ENCODE measurements around the gene CEP85L.

CEP85L gene

DNA sequence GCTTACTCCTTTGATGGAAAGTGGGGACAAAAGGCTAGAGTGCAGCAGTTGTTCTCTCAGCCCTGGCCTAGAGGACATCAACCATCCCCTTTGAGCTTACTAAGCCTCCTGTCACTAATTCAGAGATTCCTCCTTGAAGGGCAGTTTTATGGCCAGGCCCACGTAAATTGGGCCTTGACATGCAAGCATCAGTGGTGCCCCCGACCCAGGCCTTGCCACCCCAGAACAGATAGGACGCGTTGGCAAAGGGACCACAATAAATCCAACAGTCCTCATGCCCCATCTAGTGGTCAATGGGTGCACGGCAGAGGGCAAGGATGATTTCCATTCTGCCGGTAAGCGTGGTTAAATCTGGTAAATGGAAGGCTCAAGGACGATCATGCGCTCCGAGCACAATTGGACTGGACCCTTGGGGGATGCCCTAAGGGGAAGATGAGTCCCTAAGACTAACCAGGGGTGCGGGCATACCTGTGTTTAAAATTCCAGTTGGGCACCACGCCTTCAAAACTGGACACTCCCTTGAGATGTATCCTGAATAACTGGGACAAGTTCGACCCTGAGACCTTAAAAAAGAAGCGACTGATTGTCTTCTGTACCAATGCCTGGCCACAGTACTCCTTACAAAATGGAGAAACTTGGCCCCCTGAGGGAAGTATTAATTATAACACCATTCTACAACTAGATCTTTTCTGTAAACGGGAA lies 32.6 kb downstream of the CEP85L start:
- H3K4me3 ChIP-seq (ENCODE audit: low read depth in 1 of 2, low read length in 2 of 2) = no peak overlapping the region
- no peaks in the 10 kb centered on the region for H3K9me3 ChIP-seq (ENCODE audit: control insufficient read depth in 1 of 2, low read length in 2 of 2)
- H3K27ac ChIP-seq (ENCODE audit: low read length) = no peak overlapping the region
- no peaks in the 10 kb centered on the region for H3K36me3 ChIP-seq (ENCODE audit: control insufficient read depth in 1 of 2, insufficient read depth in 2 of 2, low read length in 2 of 2)
- H3K27me3 ChIP-seq (ENCODE audit: low read depth, low read length) = no peaks in the 10 kb centered on the region
- no peaks in the 10 kb centered on the region for H3K4me1 ChIP-seq (ENCODE audit: control insufficient read depth in 1 of 2, insufficient read depth in 2 of 2, low read length in 2 of 2)

DNA sequence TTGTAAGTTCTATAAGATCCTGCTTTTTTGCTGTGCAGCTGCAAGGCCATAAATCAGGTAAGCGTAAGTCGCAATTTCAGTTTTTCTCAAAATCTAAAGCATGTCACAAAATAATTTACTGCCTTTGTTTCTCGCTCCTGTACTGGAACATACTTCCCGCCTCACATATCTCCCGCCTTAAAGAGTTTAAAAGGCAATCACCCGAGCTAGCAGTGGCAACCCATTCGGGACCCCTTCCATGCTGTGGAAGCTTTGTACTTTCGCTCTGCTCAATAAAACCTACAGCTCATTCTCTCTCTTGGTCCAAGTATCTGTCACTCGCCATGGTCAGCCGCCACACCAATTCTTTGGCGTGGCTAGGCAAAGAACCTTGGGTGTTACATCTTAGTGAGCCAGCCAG lies 34.0 kb downstream of the CEP85L start:
- Histone ChIP-seq H3K4me3 (ENCODE audit: low read depth in 1 of 2, low read length in 2 of 2) (no peak overlapping the region), H3K27me3 (ENCODE audit: low read depth, low read length) (no peaks in the 10 kb centered on the region), H3K27ac (ENCODE audit: low read length) (no peak overlapping the region), H3K4me1 (ENCODE audit: control insufficient read depth in 1 of 2, insufficient read depth in 2 of 2, low read length in 2 of 2) (no peaks in the 10 kb centered on the region), H3K9me3 (ENCODE audit: control insufficient read depth in 1 of 2, low read length in 2 of 2) (no peaks in the 10 kb centered on the region), H3K36me3 (ENCODE audit: control insufficient read depth in 1 of 2, insufficient read depth in 2 of 2, low read length in 2 of 2) (no peaks in the 10 kb centered on the region)

DNA sequence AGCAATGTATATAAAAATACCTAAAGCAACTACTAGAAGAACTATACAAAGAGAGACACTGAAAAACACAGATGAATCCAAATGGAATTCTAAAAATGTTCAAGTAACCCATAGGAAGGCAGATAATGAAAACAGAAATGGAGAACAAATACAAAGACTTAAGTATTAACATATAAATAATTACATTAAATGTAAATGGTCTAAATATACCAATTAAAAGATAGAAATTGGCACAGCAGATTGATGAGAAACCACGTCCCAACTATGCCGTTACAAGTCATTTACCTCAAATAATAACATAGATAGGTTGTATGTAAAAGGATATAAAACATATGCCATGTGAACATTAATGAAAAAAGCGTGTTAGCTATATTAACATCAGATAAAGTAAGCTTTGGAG lies 40.1 kb downstream of the CEP85L start:
- Histone ChIP-seq H3K9me3 (ENCODE audit: control insufficient read depth in 1 of 2, low read length in 2 of 2) (no peaks in the 10 kb centered on the region), H3K4me1 (ENCODE audit: control insufficient read depth in 1 of 2, insufficient read depth in 2 of 2, low read length in 2 of 2) (peaks cover 0 to 5% of the 10 kb centered on the region in 2 donors), H3K27me3 (ENCODE audit: low read depth, low read length) (no peaks in the 10 kb centered on the region), H3K36me3 (ENCODE audit: control insufficient read depth in 1 of 2, insufficient read depth in 2 of 2, low read length in 2 of 2) (no peaks in the 10 kb centered on the region), H3K4me3 (ENCODE audit: low read depth in 1 of 2, low read length in 2 of 2) (no peak overlapping the region), H3K27ac (ENCODE audit: low read length) (no peak overlapping the region)

DNA sequence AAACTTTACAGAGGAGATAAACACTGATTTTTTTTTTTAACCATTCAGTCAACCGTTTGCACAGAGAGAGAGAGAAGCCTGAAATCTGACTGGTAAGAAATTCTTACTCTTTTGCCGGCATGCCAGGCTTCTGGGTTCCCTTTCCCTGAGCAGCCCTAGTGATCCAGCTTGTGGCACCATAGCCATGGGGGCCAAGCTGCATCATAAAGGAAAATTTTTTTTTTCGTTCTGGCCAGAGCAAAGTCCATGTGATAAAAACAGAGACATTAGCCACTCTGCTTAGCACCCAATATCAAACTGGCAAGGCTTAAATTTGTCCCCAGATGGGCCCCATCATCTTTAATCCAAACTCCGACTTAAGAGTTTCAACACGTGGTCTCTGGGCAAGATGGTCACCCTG lies 44.5 kb downstream of the CEP85L start:
- no peak overlapping the region for H3K27ac ChIP-seq (ENCODE audit: low read length)
- H3K36me3 ChIP-seq (ENCODE audit: control insufficient read depth in 1 of 2, insufficient read depth in 2 of 2, low read length in 2 of 2) = no peaks in the 10 kb centered on the region
- H3K27me3 ChIP-seq (ENCODE audit: low read depth, low read length) = no peaks in the 10 kb centered on the region
- H3K4me3 ChIP-seq (ENCODE audit: low read depth in 1 of 2, low read length in 2 of 2) = no peak overlapping the region
- peaks cover 0 to 5% of the 10 kb centered on the region in 2 donors for H3K4me1 ChIP-seq (ENCODE audit: control insufficient read depth in 1 of 2, insufficient read depth in 2 of 2, low read length in 2 of 2)
- no peaks in the 10 kb centered on the region for H3K9me3 ChIP-seq (ENCODE audit: control insufficient read depth in 1 of 2, low read length in 2 of 2)

DNA sequence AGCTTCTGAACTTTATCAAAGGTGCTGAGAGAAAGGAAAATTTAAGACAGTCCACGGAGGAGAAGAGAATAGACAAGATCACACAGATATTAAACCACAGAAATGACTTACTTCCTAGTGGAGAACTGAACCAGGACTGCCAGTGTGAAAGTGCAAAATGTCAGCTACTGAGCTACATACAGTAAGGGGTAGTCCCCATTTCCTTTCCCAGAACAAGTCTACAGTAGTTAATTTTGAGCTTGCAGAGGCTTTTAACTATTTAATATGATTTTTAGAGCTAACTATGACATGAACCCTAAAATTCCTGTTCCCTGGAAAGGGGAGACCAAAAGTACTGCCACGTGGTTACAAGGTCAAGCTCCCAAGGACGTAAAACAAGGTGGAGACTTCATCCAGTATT lies 45.1 kb downstream of the CEP85L start:
- H3K9me3 ChIP-seq (ENCODE audit: control insufficient read depth in 1 of 2, low read length in 2 of 2) = no peaks in the 10 kb centered on the region
- H3K4me1 ChIP-seq (ENCODE audit: control insufficient read depth in 1 of 2, insufficient read depth in 2 of 2, low read length in 2 of 2) = peaks cover 0 to 5% of the 10 kb centered on the region in 2 donors
- no peaks in the 10 kb centered on the region for H3K27me3 ChIP-seq (ENCODE audit: low read depth, low read length)
- H3K4me3 ChIP-seq (ENCODE audit: low read depth in 1 of 2, low read length in 2 of 2) = no peak overlapping the region
- H3K27ac ChIP-seq (ENCODE audit: low read length) = no peak overlapping the region
- H3K36me3 ChIP-seq (ENCODE audit: control insufficient read depth in 1 of 2, insufficient read depth in 2 of 2, low read length in 2 of 2) = no peaks in the 10 kb centered on the region

DNA sequence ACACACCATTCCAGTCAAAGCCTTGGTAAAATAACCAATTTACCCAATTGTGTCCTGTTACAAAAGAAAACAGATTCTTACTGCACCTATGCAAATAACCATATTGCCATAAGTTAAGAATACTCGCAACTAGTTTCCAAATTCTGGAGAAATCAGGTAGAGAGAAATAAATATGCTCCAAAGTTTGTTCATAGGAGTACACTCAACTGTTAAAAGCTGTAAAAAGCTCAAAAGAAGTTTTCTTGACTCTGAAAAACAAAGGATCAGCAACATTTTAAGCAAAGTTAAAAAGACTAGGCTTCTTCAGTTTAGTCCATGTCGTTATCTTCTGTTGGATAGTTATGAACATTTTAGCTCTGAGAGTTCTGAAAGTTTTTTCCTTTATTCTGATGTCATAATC lies 48.0 kb downstream of the CEP85L start:
- Histone ChIP-seq H3K4me1 (ENCODE audit: control insufficient read depth in 1 of 2, insufficient read depth in 2 of 2, low read length in 2 of 2) (peaks cover 0 to 9% of the 10 kb centered on the region in 2 donors), H3K9me3 (ENCODE audit: control insufficient read depth in 1 of 2, low read length in 2 of 2) (no peaks in the 10 kb centered on the region), H3K4me3 (ENCODE audit: low read depth in 1 of 2, low read length in 2 of 2) (no peak overlapping the region), H3K27ac (ENCODE audit: low read length) (no peak overlapping the region), H3K27me3 (ENCODE audit: low read depth, low read length) (no peaks in the 10 kb centered on the region), H3K36me3 (ENCODE audit: control insufficient read depth in 1 of 2, insufficient read depth in 2 of 2, low read length in 2 of 2) (no peaks in the 10 kb centered on the region)

DNA sequence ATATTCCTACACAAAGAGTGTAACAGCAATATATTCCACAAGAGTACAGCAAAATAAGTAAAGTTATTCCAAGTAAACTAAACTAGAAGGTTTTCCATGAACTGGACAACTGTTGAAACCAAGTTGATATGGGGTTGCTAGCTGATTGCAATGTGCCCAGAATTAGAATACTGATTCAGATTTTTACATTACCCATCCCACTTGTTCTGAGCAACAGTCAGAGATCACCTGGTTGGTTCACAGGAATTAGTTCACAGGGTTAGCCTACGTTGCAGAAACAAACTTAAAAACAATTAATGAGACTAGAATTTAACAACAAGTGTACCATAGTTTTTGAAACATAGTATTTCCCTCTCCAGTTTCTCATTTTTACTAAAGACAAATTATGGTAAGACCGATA lies 49.1 kb downstream of the CEP85L start:
- no peaks in the 10 kb centered on the region for H3K9me3 ChIP-seq (ENCODE audit: control insufficient read depth in 1 of 2, low read length in 2 of 2)
- peaks cover 0 to 10% of the 10 kb centered on the region in 2 donors for H3K4me1 ChIP-seq (ENCODE audit: control insufficient read depth in 1 of 2, insufficient read depth in 2 of 2, low read length in 2 of 2)
- H3K27ac ChIP-seq (ENCODE audit: low read length) = no peak overlapping the region
- H3K27me3 ChIP-seq (ENCODE audit: low read depth, low read length) = no peaks in the 10 kb centered on the region
- no peak overlapping the region for H3K4me3 ChIP-seq (ENCODE audit: low read depth in 1 of 2, low read length in 2 of 2)
- H3K36me3 ChIP-seq (ENCODE audit: control insufficient read depth in 1 of 2, insufficient read depth in 2 of 2, low read length in 2 of 2) = no peaks in the 10 kb centered on the region

DNA sequence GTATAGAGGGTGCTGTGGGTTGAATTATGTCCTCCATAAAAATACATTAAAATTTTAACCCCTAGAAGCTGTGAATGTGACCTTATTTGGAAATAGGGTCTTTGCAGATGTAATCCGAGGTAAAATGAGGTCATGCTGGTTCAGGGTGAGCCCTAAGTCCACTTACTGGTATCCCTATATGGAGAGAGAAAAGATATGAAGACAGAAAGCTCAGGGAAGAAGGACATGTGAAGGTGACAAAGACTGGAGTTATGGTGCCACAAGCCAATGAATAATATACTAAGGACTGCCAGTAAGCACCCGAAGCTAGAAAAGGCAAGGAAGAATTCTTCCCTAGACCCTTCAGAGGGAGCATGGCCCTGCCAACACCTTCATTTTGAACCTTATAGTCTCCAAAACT lies 53.1 kb downstream of the CEP85L start:
- H3K27ac ChIP-seq (ENCODE audit: low read length) = no peak overlapping the region
- no peak overlapping the region for H3K4me3 ChIP-seq (ENCODE audit: low read depth in 1 of 2, low read length in 2 of 2)
- H3K4me1 ChIP-seq (ENCODE audit: control insufficient read depth in 1 of 2, insufficient read depth in 2 of 2, low read length in 2 of 2) = peaks cover 0 to 4% of the 10 kb centered on the region in 2 donors
- H3K36me3 ChIP-seq (ENCODE audit: control insufficient read depth in 1 of 2, insufficient read depth in 2 of 2, low read length in 2 of 2) = no peaks in the 10 kb centered on the region
- no peaks in the 10 kb centered on the region for H3K27me3 ChIP-seq (ENCODE audit: low read depth, low read length)
- no peaks in the 10 kb centered on the region for H3K9me3 ChIP-seq (ENCODE audit: control insufficient read depth in 1 of 2, low read length in 2 of 2)

DNA sequence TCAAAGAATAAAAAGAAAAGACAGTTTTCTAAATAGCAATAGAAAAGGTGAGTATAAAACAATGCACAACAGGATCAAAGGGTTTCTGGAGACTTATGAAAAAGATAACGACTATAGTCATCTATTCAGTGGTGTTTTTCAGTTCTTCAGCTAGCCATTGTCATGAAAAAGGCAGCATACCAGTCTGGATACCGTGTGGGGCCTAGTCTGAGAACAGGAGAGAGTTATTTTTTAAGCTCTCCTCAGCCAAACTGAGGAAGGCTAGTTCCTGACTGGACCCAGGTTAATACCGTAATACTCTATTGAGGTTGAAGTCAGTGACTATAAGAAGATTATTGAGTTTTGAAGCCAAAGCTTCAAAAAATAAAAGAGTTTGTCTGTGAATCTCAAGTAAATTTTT lies 53.8 kb downstream of the CEP85L start:
- H3K27ac ChIP-seq (ENCODE audit: low read length) = no peak overlapping the region

DNA sequence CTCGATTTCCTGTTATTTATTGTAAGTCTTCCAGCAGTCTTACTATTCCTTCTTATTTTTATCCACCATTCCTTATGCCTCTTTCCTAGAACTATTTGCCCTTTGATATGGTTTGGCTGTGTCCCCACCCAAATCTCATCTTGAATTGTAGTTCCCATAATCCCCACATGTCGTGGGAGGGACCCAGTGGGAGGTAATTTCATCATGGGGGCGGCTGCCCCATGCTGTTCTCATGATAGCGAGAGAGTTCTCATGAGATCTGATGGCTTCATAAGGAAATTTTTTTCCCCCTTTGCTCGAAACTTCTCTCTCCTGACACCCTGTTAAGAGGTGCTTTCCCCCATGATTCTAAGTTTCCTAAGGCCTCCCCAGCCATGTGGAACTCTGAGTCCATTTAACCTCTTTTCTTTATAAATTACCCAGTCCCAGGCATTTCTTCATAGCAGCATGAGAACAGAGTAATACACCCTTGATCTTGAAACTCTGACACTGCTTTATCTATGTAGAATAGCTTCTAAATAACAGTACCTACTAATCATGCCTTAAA lies 54.5 kb downstream of the CEP85L start:
- H3K36me3 ChIP-seq (ENCODE audit: control insufficient read depth in 1 of 2, insufficient read depth in 2 of 2, low read length in 2 of 2) = no peaks in the 10 kb centered on the region
- H3K4me3 ChIP-seq (ENCODE audit: low read depth in 1 of 2, low read length in 2 of 2) = no peak overlapping the region
- H3K9me3 ChIP-seq (ENCODE audit: control insufficient read depth in 1 of 2, low read length in 2 of 2) = no peaks in the 10 kb centered on the region
- H3K27ac ChIP-seq (ENCODE audit: low read length) = no peak overlapping the region
- peaks cover 0 to 4% of the 10 kb centered on the region in 2 donors for H3K4me1 ChIP-seq (ENCODE audit: control insufficient read depth in 1 of 2, insufficient read depth in 2 of 2, low read length in 2 of 2)
- no peaks in the 10 kb centered on the region for H3K27me3 ChIP-seq (ENCODE audit: low read depth, low read length)

More for the DNA sequence above, 53.8 kb downstream of the CEP85L start:
- Histone ChIP-seq H3K27me3 (ENCODE audit: low read depth, low read length) (no peaks in the 10 kb centered on the region), H3K4me3 (ENCODE audit: low read depth in 1 of 2, low read length in 2 of 2) (no peak overlapping the region), H3K36me3 (ENCODE audit: control insufficient read depth in 1 of 2, insufficient read depth in 2 of 2, low read length in 2 of 2) (no peaks in the 10 kb centered on the region), H3K4me1 (ENCODE audit: control insufficient read depth in 1 of 2, insufficient read depth in 2 of 2, low read length in 2 of 2) (peaks cover 0 to 4% of the 10 kb centered on the region in 2 donors), H3K9me3 (ENCODE audit: control insufficient read depth in 1 of 2, low read length in 2 of 2) (no peaks in the 10 kb centered on the region)

DNA sequence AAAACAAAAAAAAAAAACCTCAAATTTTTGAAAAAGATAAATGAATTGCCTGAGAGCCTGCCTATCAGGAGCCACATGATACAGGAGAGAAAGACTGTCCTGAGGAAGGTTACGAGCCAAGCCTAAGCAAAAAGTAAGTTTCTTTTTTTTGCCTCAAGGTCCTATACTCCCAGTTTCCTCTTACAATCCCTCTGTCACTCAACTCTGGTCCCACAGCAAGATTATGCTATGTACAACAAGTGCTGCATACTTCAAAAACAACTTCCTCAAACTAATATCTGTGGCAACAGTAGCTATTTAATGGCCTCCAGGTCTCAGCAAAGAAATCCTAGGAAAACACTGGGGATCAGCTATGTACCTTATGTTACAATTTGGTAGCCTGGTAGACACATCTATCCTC lies 56.5 kb downstream of the CEP85L start:
- H3K27ac ChIP-seq (ENCODE audit: low read length) = no peak overlapping the region

DNA sequence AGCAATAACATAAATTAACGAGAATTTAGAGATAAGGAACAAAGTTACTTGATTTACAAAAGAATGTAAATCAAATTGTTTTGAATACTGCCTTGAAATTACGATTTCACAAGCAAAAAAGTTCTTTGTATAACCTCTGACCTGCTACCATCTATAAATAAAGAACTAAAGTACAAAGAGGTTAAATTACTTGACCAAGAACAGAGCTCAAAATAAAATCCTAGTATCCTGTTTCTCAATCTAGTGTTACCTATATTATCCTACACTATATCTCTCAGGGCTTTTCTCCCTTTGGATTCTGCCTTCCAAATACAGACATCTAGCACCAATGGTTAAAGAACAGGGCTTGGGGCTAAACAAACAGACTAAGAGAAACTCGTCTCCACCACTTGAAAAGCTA lies 59.5 kb downstream of the CEP85L start:
- Histone ChIP-seq H3K4me3 (ENCODE audit: low read depth in 1 of 2, low read length in 2 of 2) (no peak overlapping the region), H3K27me3 (ENCODE audit: low read depth, low read length) (no peaks in the 10 kb centered on the region), H3K36me3 (ENCODE audit: control insufficient read depth in 1 of 2, insufficient read depth in 2 of 2, low read length in 2 of 2) (no peaks in the 10 kb centered on the region), H3K9me3 (ENCODE audit: control insufficient read depth in 1 of 2, low read length in 2 of 2) (no peaks in the 10 kb centered on the region), H3K4me1 (ENCODE audit: control insufficient read depth in 1 of 2, insufficient read depth in 2 of 2, low read length in 2 of 2) (peaks cover 0 to 10% of the 10 kb centered on the region in 2 donors), H3K27ac (ENCODE audit: low read length) (no peak overlapping the region)

More for the DNA sequence above, 56.5 kb downstream of the CEP85L start:
- H3K36me3 ChIP-seq (ENCODE audit: control insufficient read depth in 1 of 2, insufficient read depth in 2 of 2, low read length in 2 of 2) = no peaks in the 10 kb centered on the region
- peaks cover 0 to 10% of the 10 kb centered on the region in 2 donors for H3K4me1 ChIP-seq (ENCODE audit: control insufficient read depth in 1 of 2, insufficient read depth in 2 of 2, low read length in 2 of 2)
- H3K9me3 ChIP-seq (ENCODE audit: control insufficient read depth in 1 of 2, low read length in 2 of 2) = no peaks in the 10 kb centered on the region
- no peaks in the 10 kb centered on the region for H3K27me3 ChIP-seq (ENCODE audit: low read depth, low read length)
- no peak overlapping the region for H3K4me3 ChIP-seq (ENCODE audit: low read depth in 1 of 2, low read length in 2 of 2)
